Endothelial cell of umbilical vein (primary cell): ENCODE data around the gene NAV2. TPM values are rescaled to one million over a fixed set of nuclear protein-coding genes. Genes with fewer than 3 reads are reported as not detected.
A peak's percentile ranks its signal among the peaks of the same experiment; 100 is the strongest.

Source experiments
- BruUV-seq: library from RNA; stranded (reverse); fragments of 400-500 nt; replicated peaks from 2 replicates; lab custom pipeline; 2021; lab: Mats Ljungman, UMichigan
- CTCF ChIA-PET: fragments of 300-600, 350-600 bp; sonication (Branson Sonifier 250); formaldehyde crosslinking; loops from one replicate; lab custom pipeline; 2021; ENCODE audit warnings: antibody characterized with exemption, inconsistent platforms; lab: Charles Lee
- POLR2A ChIA-PET: fragments of 300-600, 350-600 bp; sonication (Branson Sonifier 250); formaldehyde crosslinking; loops from one replicate; lab custom pipeline; 2021; ENCODE audit warnings: antibody characterized with exemption, inconsistent platforms; lab: Charles Lee
- DNase-seq: peaks from one replicate; pipeline ENCODE4 v3.0.0-alpha.2; 2011; ENCODE audit warnings: low read depth, low spot score
- FAIRE-seq: peaks from 2 replicates; lab custom pipeline; 2011; peaks lifted over from hg19 to GRCh38; lab: Jason Lieb, UNC
- H2AFZ ChIP-seq: 2 replicates; pipeline ENCODE4 v1.6.0; 2012; ENCODE audit warnings: low read depth, low read length, control low read depth, inconsistent platforms
- H3K27ac ChIP-seq: 2 replicates; pipeline ENCODE4 v1.5.1; 2011; ENCODE audit warnings: low read depth, mild to moderate bottlenecking, control low read depth, low read length, moderate library complexity; ENCODE audit not compliant: insufficient read depth
- H3K27me3 ChIP-seq, 2 experiments: 2 replicates each; pipeline versions ENCODE4 v1.6.0 to v1.6.1; 2011; ENCODE audit warnings: low read length in 2 of 2, mixed read lengths in 1 of 2; ENCODE audit not compliant: control insufficient read depth in 2 of 2, insufficient read depth in 2 of 2
- H3K36me3 ChIP-seq, 2 experiments: 2 replicates in 1 of 2; 3 replicates in 1 of 2; pipeline ENCODE4 v1.5.1; 2011; ENCODE audit warnings: low read length in 2 of 2, mild to moderate bottlenecking in 1 of 2, moderate library complexity in 1 of 2; ENCODE audit not compliant: control insufficient read depth in 2 of 2, insufficient read depth in 2 of 2; ENCODE audit errors: extremely low read depth in 1 of 2
- H3K4me1 ChIP-seq: 3 replicates; pipeline ENCODE4 v1.5.1; 2011; ENCODE audit warnings: mild to moderate bottlenecking, low read length; ENCODE audit not compliant: control insufficient read depth, insufficient read depth; ENCODE audit errors: extremely low read depth
- H3K4me2 ChIP-seq: 2 replicates; pipeline ENCODE4 v1.6.1; 2011; ENCODE audit warnings: low read length, control low read depth, mixed read lengths; ENCODE audit not compliant: insufficient read depth
- H3K4me3 ChIP-seq, 3 experiments: fragments of 200-600 bp in 1 of 3; sonication (generic), shearing (Covaris generic) in 1 of 3; replicated peaks in 1 of 3; 2 replicates each; pipeline ENCODE4 v1.5.1; 2011 to 2016; ENCODE audit warnings: control low read depth in 3 of 3, low read length in 3 of 3, mild to moderate bottlenecking in 2 of 3, inconsistent platforms in 1 of 3, low read depth in 1 of 3, moderate library complexity in 1 of 3; ENCODE audit not compliant: insufficient read depth in 1 of 3
- H3K79me2 ChIP-seq: 2 replicates; pipeline ENCODE4 v1.6.0; 2012; ENCODE audit warnings: low read length, inconsistent platforms; ENCODE audit not compliant: control insufficient read depth, insufficient read depth
- H3K9ac ChIP-seq: replicated peaks from 2 replicates; pipeline ENCODE3; 2011; ENCODE audit warnings: low read length, control low read depth; ENCODE audit not compliant: insufficient read depth; ENCODE audit errors: extremely low read depth
- H3K9me1 ChIP-seq: replicated peaks from 3 replicates; pipeline ENCODE4 v1.6.0; 2011; ENCODE audit warnings: mild to moderate bottlenecking, low read length; ENCODE audit not compliant: control insufficient read depth, insufficient read depth; ENCODE audit errors: extremely low read depth
- H3K9me3 ChIP-seq: replicated peaks from 2 replicates; pipeline ENCODE4 v1.5.1; 2012; ENCODE audit warnings: low read length, inconsistent platforms; ENCODE audit not compliant: control insufficient read depth, insufficient read depth
- H4K20me1 ChIP-seq: replicated peaks from 2 replicates; pipeline ENCODE3; 2011; ENCODE audit warnings: mild to moderate bottlenecking, low read length; ENCODE audit not compliant: control insufficient read depth, insufficient read depth; ENCODE audit errors: extremely low read depth
- EZH2 ChIP-seq: IDR thresholded peaks from 2 replicates; pipeline ENCODE4 v1.6.1; 2012; ENCODE audit warnings: borderline replicate concordance, low read depth, mild to moderate bottlenecking, moderate library complexity, low read length, inconsistent platforms; ENCODE audit not compliant: severe bottlenecking
- FOS ChIP-seq: IDR thresholded peaks from 2 replicates; pipeline ENCODE4 v1.6.1; 2011; ENCODE audit warnings: mild to moderate bottlenecking, low read length, moderate library complexity, borderline replicate concordance; ENCODE audit not compliant: insufficient read depth
- GATA2 ChIP-seq: IDR thresholded peaks from 2 replicates; pipeline ENCODE4 v1.7.0; 2011; ENCODE audit warnings: low read depth, mild to moderate bottlenecking, moderate library complexity, mixed read lengths, low read length; ENCODE audit not compliant: insufficient read length, insufficient read depth
- JUN ChIP-seq: IDR thresholded peaks from 2 replicates; pipeline ENCODE4 v1.6.1; 2011; ENCODE audit warnings: borderline replicate concordance, low read depth; ENCODE audit not compliant: insufficient read length, insufficient read depth
- MYC ChIP-seq: IDR thresholded peaks from one replicate; pipeline ENCODE4 v1.6.1; 2011; ENCODE audit warnings: mild to moderate bottlenecking, low read depth, low read length
- POLR2A ChIP-seq: IDR thresholded peaks from 2 replicates; pipeline ENCODE4 v1.6.1; 2012; ENCODE audit warnings: low read depth, mild to moderate bottlenecking, control low read depth, low read length
- POLR2AphosphoS5 ChIP-seq: IDR thresholded peaks from 2 replicates; pipeline ENCODE4 v1.6.1; 2012; ENCODE audit warnings: low read depth, mild to moderate bottlenecking, control low read depth, low read length, moderate library complexity; ENCODE audit not compliant: insufficient read depth
- dilution Hi-C: fragments of 300-500 bp; cut with MboI; formaldehyde crosslinking; loops from one replicate; pipeline ENCODE4 v1.15.0; 2019; ENCODE audit warnings: low sequenced_read_pairs; ENCODE audit not compliant: extremely low pct_ligation_motif_present
- intact Hi-C: fragments of 100-400 bp; cut with micrococcal nuclease; formaldehyde crosslinking; loops from one replicate; pipeline ENCODE4 v1.10.0; 2022
- polyA plus RNA-seq, 4 experiments: library from polyadenylated mRNA; depleted of rRNA in 3 of 4; stranded (reverse) in 3 of 4; unstranded in 1 of 4; fragments of >200 nt; gene quantifications; 2 replicates each; pipeline versions ENCODE4 v1.2.1 to v1.2.3, GENCODE V29; 2011 to 2012; ENCODE audit warnings: missing spikeins in 1 of 4
- total RNA-seq: library from RNA; stranded (reverse); gene quantifications from 2 replicates; pipeline ENCODE4 v1.2.3, GENCODE V29; 2021
- TF ChIP-seq, protein P1 (sequence below), 2 donors: IDR thresholded peaks; 1 replicate in 1 of 2; 2 replicates in 1 of 2; pipeline ENCODE4 v1.5.1; 2011; ENCODE audit warnings: low read length in 2 of 2, mild to moderate bottlenecking in 2 of 2, moderate library complexity in 2 of 2, control low read depth in 1 of 2, inconsistent platforms in 1 of 2, low read depth in 1 of 2; ENCODE audit not compliant: insufficient read depth in 1 of 2; ENCODE audit errors: extremely low read depth in 1 of 2
- TF ChIP-seq, protein P2 (sequence below): IDR thresholded peaks from 2 replicates; pipeline ENCODE4 v1.6.1; 2011; ENCODE audit not compliant: insufficient read depth, insufficient read length

The NAV2 gene
- total and polyA plus RNA-seq, 2 donors (not counting 3 experiments of a cell fraction or from before 2014, with no cell fraction given): 10.9 to 68.0 TPM

DNA sequence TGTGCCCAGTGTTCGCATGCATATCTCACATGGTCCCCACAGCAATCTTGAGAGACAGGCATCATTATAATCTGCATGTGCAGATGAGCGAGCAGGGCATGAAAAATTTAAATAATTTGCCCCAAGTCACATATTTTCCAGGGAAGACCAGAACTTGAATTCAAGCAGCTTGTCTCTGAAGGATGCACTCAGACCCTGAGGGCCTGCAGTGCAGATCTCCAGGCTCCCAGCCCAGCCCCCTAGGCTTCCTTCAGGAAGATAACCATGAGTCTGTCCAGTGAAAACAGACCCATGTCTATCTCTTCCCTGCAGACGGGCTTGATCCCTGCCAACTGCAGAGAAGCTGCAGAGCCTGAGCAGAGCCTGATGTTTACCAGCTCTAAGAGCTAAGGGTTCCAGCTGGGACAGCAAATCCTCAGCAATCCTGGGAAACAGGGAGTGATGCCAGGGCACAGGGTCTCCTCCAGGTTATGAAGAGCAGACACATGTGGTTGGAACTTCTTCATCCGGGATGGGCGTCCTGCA lies 55.1 kb downstream of the NAV2 start:
- Histone ChIP-seq H3K4me3 (no peak overlapping the region), H3K9me3 (no peaks in the 10 kb centered on the region), H3K27me3 (no peaks in the 10 kb centered on the region), H3K36me3 (no peaks in the 10 kb centered on the region), H3K27ac (no peak overlapping the region), H3K4me1 (peaks cover 6% of the 10 kb centered on the region), H3K4me2 (no peak overlapping the region), H2AFZ (no peak overlapping the region), H3K9me1 (no peaks in the 10 kb centered on the region), H3K79me2 (peaks cover 76% of the 10 kb centered on the region), H4K20me1 (no peaks in the 10 kb centered on the region), H3K9ac (no peak overlapping the region)
- BruUV-seq: no TSS peak
- TF ChIP-seq JUN (no peak), POLR2A (no peak), POLR2AphosphoS5 (no peak)
- FAIRE-seq (no peak), DNase-seq (peak; percentile 73)
- intact Hi-C loops: no loop called here
- CTCF ChIA-PET: interaction anchor here (0.7 to 3.0 kb wide), 5 partner anchors 9 to 211 kb away, joined by 3 to 7 read pairs (median 6); no protein-coding TSS in a partner anchor
- dilution Hi-C loops: no loop called here
- POLR2A ChIA-PET: no interaction called here

DNA sequence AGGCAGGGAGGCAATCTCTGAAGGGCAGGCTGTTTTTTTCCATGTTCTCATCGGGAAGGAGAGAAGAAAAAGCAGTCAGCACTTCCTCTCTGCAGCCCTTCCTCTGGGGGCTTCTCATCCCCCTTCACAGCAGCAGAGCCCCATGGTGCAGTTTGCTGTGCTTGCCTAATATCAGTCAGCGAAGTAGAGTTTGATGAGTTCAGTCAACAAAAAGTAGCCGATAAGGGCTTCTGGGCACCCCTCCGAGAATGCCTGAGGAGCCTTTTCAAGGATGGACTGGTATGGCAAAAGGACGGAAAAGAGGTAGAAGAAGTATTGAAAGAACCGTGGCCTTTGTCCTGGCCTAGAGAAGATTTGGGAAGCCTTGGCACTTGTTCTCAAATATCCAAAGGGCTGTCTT lies 55.6 kb downstream of the NAV2 start:
- no peaks in the 10 kb centered on the region for H3K9me3 ChIP-seq
- dilution Hi-C loops: no loop called here
- ChIA-PET POLR2A (no interaction called here), CTCF (interaction anchor here (1.1 to 3.0 kb wide), 4 partner anchors 30 to 211 kb away, joined by 3 to 7 read pairs (median 5); no protein-coding TSS in a partner anchor)
- no peaks in the 10 kb centered on the region for H4K20me1 ChIP-seq
- peaks cover 75% of the 10 kb centered on the region for H3K79me2 ChIP-seq
- H3K36me3 ChIP-seq: no peaks in the 10 kb centered on the region
- no peak for DNase-seq
- no peak for FAIRE-seq
- H3K27ac ChIP-seq: no peak overlapping the region
- no peaks in the 10 kb centered on the region for H3K27me3 ChIP-seq
- no TSS peak for BruUV-seq
- TF ChIP-seq, protein P1, sequence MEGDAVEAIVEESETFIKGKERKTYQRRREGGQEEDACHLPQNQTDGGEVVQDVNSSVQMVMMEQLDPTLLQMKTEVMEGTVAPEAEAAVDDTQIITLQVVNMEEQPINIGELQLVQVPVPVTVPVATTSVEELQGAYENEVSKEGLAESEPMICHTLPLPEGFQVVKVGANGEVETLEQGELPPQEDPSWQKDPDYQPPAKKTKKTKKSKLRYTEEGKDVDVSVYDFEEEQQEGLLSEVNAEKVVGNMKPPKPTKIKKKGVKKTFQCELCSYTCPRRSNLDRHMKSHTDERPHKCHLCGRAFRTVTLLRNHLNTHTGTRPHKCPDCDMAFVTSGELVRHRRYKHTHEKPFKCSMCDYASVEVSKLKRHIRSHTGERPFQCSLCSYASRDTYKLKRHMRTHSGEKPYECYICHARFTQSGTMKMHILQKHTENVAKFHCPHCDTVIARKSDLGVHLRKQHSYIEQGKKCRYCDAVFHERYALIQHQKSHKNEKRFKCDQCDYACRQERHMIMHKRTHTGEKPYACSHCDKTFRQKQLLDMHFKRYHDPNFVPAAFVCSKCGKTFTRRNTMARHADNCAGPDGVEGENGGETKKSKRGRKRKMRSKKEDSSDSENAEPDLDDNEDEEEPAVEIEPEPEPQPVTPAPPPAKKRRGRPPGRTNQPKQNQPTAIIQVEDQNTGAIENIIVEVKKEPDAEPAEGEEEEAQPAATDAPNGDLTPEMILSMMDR (IDR thresholded peaks at IDR 0.05; ENCODE audit: extremely low read depth in 1 of 2, insufficient read depth in 1 of 2, low read depth in 1 of 2, low read length in 2 of 2): no peak
- no peak for TF ChIP-seq EZH2
- no peak for TF ChIP-seq POLR2AphosphoS5
- no peak for TF ChIP-seq GATA2
- TF ChIP-seq, protein P2, sequence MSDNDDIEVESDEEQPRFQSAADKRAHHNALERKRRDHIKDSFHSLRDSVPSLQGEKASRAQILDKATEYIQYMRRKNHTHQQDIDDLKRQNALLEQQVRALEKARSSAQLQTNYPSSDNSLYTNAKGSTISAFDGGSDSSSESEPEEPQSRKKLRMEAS: no peak
- no peak for TF ChIP-seq MYC
- no peak for TF ChIP-seq FOS
- no peak for TF ChIP-seq POLR2A
- TF ChIP-seq JUN: no peak
- H3K4me2 ChIP-seq: no peak overlapping the region
- H3K4me3 ChIP-seq: no peak overlapping the region
- no peak overlapping the region for H3K9ac ChIP-seq
- H3K9me1 ChIP-seq: no peaks in the 10 kb centered on the region
- intact Hi-C loops: no loop called here
- H2AFZ ChIP-seq: no peak overlapping the region
- H3K4me1 ChIP-seq: peaks cover 6% of the 10 kb centered on the region
